GM12878 (cell line): Measurements from ENCODE around the gene CBFA2T3.

Experiments used
- EZH2 ChIP-seq: IDR thresholded peaks from 2 replicates; pipeline ENCODE4 v1.6.1; 2012; ENCODE audit warnings: low read depth, mild to moderate bottlenecking, control low read depth, inconsistent platforms, low read length, borderline replicate concordance; ENCODE audit not compliant: control insufficient read depth
- MEF2A ChIP-seq: IDR thresholded peaks from 2 replicates; pipeline ENCODE4 v1.6.1; 2011; ENCODE audit warnings: low read depth, mild to moderate bottlenecking, low read length, moderate library complexity; ENCODE audit not compliant: insufficient read depth
- PKNOX1 ChIP-seq: fragments of 450-650 bp; IDR thresholded peaks from 2 replicates; pipeline ENCODE4 v1.6.1; 2016; ENCODE audit warnings: mild to moderate bottlenecking

DNA sequence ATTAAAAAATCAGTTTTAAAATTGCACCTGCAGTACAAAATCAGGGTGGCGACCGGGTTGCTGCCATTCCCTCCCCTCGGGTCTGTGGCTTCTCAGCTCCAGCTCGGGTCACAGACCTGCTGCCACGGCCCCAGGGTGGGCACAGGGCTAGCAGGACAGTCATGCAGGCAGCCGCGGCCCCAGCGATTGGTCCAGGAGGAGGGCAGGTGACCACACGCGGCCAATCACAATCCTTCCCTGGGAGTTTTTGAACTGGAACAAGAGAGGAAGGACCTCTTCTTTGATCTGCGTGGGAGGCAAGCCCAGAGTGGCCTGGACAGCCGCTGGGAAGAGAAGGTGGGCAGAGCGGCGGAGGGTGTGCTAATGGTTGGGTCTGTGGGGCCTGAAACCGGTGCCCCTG, 25.5 kb downstream of the CBFA2T3 start:
- TF ChIP-seq EZH2: no peak
- TF ChIP-seq MEF2A: no peak
- no peak for TF ChIP-seq PKNOX1
